H9 (cell line): ENCODE data around the gene SMC5. TPM values are rescaled to one million over a fixed set of nuclear protein-coding genes. Genes with fewer than 3 reads are reported as not detected.

Experiments used
- DNase-seq: peaks from one replicate; pipeline ENCODE4 v3.0.0-alpha.2; 2017
- H2AFZ ChIP-seq: one replicate; pipeline ENCODE4 v1.6.1; 2013; ENCODE audit warnings: mild to moderate bottlenecking, low read length, control low read depth, moderate library complexity
- H2AK5ac ChIP-seq: 2 replicates; pipeline ENCODE4 v1.6.1; 2013; ENCODE audit warnings: low read length, control low read depth, mixed read lengths; ENCODE audit not compliant: insufficient read length
- H2BK120ac ChIP-seq: one replicate; pipeline ENCODE4 v1.6.1; 2013; ENCODE audit warnings: low read depth, mild to moderate bottlenecking, low read length, control low read depth, inconsistent platforms; ENCODE audit not compliant: poor library complexity, severe bottlenecking
- H2BK12ac ChIP-seq: 2 replicates; pipeline ENCODE4 v1.6.1; 2013; ENCODE audit warnings: low read length, control low read depth, mixed read lengths, low read depth; ENCODE audit not compliant: insufficient read length
- H2BK15ac ChIP-seq: 2 replicates; pipeline ENCODE4 v1.6.1; 2013; ENCODE audit warnings: low read depth, low read length, control low read depth
- H2BK20ac ChIP-seq: one replicate; pipeline ENCODE4 v1.6.1; 2013; ENCODE audit warnings: low read depth, mild to moderate bottlenecking, low read length, control low read depth, inconsistent platforms; ENCODE audit not compliant: poor library complexity, severe bottlenecking
- H2BK5ac ChIP-seq: 2 replicates; pipeline ENCODE4 v1.6.1; 2013; ENCODE audit warnings: low read length, control low read depth, mixed read lengths; ENCODE audit not compliant: insufficient read length
- H3K14ac ChIP-seq: 2 replicates; pipeline ENCODE4 v1.6.1; 2013; ENCODE audit warnings: low read length, control low read depth; ENCODE audit not compliant: insufficient read depth
- H3K18ac ChIP-seq: 2 replicates; pipeline ENCODE4 v1.6.1; 2013; ENCODE audit warnings: low read depth, mild to moderate bottlenecking, mixed read lengths, low read length, control low read depth; ENCODE audit not compliant: insufficient read length
- H3K23ac ChIP-seq: 2 replicates; pipeline ENCODE4 v1.6.1; 2013; ENCODE audit warnings: low read length, control low read depth, mixed read lengths, low read depth; ENCODE audit not compliant: insufficient read length
- H3K23me2 ChIP-seq: 2 replicates; pipeline ENCODE4 v1.6.1; 2013; ENCODE audit warnings: low read depth, mild to moderate bottlenecking, mixed read lengths, low read length, control low read depth; ENCODE audit not compliant: insufficient read length, poor library complexity, severe bottlenecking
- H3K27ac ChIP-seq: 2 replicates; pipeline ENCODE4 v1.5.1; 2013; ENCODE audit warnings: low read length, control low read depth, mixed read lengths, low read depth; ENCODE audit not compliant: insufficient read length
- H3K27me3 ChIP-seq: 2 replicates; pipeline ENCODE4 v1.6.1; 2013; ENCODE audit warnings: low read length, control low read depth, inconsistent platforms; ENCODE audit not compliant: insufficient read depth
- H3K4ac ChIP-seq: 2 replicates; pipeline ENCODE4 v1.6.1; 2013; ENCODE audit warnings: low read depth, mild to moderate bottlenecking, control low read depth, inconsistent platforms, low read length, moderate library complexity
- H3K4me1 ChIP-seq: 2 replicates; pipeline ENCODE4 v1.6.1; 2013; ENCODE audit warnings: low read length, control low read depth, inconsistent platforms; ENCODE audit not compliant: insufficient read depth
- H3K4me2 ChIP-seq: 2 replicates; pipeline ENCODE4 v1.6.1; 2013; ENCODE audit warnings: low read length, control low read depth, mixed read lengths; ENCODE audit not compliant: insufficient read length, insufficient read depth
- H3K56ac ChIP-seq: 2 replicates; pipeline ENCODE4 v1.6.1; 2013; ENCODE audit warnings: low read depth, mild to moderate bottlenecking, mixed read lengths, low read length, control low read depth; ENCODE audit not compliant: insufficient read length
- H3K79me1 ChIP-seq: 2 replicates; pipeline ENCODE4 v1.6.1; 2013; ENCODE audit warnings: low read depth, mild to moderate bottlenecking, moderate library complexity, low read length, control low read depth, inconsistent platforms; ENCODE audit not compliant: insufficient read depth, poor library complexity, severe bottlenecking
- H3K79me2 ChIP-seq: 2 replicates; pipeline ENCODE4 v1.6.1; 2013; ENCODE audit warnings: low read length, control low read depth, inconsistent platforms; ENCODE audit not compliant: insufficient read depth
- H3K9ac ChIP-seq: 2 replicates; pipeline ENCODE4 v1.6.1; 2013; ENCODE audit warnings: low read length, control low read depth, mixed read lengths; ENCODE audit not compliant: insufficient read length; ENCODE audit errors: extremely low read depth
- H3K9me3 ChIP-seq: one replicate; pipeline ENCODE4 v1.6.1; 2013; ENCODE audit warnings: low read depth, low read length, inconsistent platforms; ENCODE audit not compliant: control insufficient read depth
- H3T11ph ChIP-seq: one replicate; pipeline ENCODE4 v1.6.1; 2013; ENCODE audit warnings: mild to moderate bottlenecking, low read length, control low read depth, inconsistent platforms
- H4K20me1 ChIP-seq: one replicate; pipeline ENCODE4 v1.6.1; 2013; ENCODE audit not compliant: control insufficient read depth, insufficient read length, insufficient read depth
- H4K5ac ChIP-seq: 2 replicates; pipeline ENCODE4 v1.6.1; 2013; ENCODE audit warnings: low read depth, mild to moderate bottlenecking, mixed read lengths, low read length, control low read depth; ENCODE audit not compliant: insufficient read length
- H4K8ac ChIP-seq: replicated peaks from 2 replicates; pipeline ENCODE4 v1.6.1; 2013; ENCODE audit warnings: low read length, control low read depth, mixed read lengths, low read depth; ENCODE audit not compliant: insufficient read length
- H4K91ac ChIP-seq: 2 replicates; pipeline ENCODE4 v1.6.1; 2013; ENCODE audit warnings: low read depth, mild to moderate bottlenecking, moderate library complexity, mixed read lengths, low read length, control low read depth; ENCODE audit not compliant: insufficient read length
- H3K27ac Mint-ChIP-seq, 3 experiments: 2 replicates in 2 of 3; 3 replicates in 1 of 3; pipeline ENCODE4 v1.8.0; 2020 to 2021; ENCODE audit warnings: mixed read lengths in 3 of 3, mild to moderate bottlenecking in 1 of 3, moderate library complexity in 1 of 3
- H3K27me3 Mint-ChIP-seq: 2 replicates; pipeline ENCODE4 v1.8.0; 2021; ENCODE audit warnings: low read depth, mild to moderate bottlenecking, moderate library complexity, mixed read lengths
- H3K36me3 Mint-ChIP-seq, 3 experiments: 2 replicates in 2 of 3; 3 replicates in 1 of 3; pipeline ENCODE4 v1.8.0; 2020 to 2021; ENCODE audit warnings: low read depth in 3 of 3, mixed read lengths in 3 of 3; ENCODE audit not compliant: insufficient read depth in 1 of 3
- H3K4me1 Mint-ChIP-seq, 2 experiments: 2 replicates each; pipeline ENCODE4 v1.8.0; 2020; ENCODE audit warnings: mixed read lengths in 2 of 2
- H3K4me3 Mint-ChIP-seq, 2 experiments: 2 replicates in 1 of 2; 3 replicates in 1 of 2; pipeline ENCODE4 v1.8.0; 2020 to 2021; ENCODE audit warnings: mild to moderate bottlenecking in 2 of 2, mixed read lengths in 2 of 2, moderate library complexity in 1 of 2
- H3K9me3 Mint-ChIP-seq, 2 experiments: 2 replicates in 1 of 2; 3 replicates in 1 of 2; pipeline ENCODE4 v1.8.0; 2020; ENCODE audit warnings: mild to moderate bottlenecking in 2 of 2, mixed read lengths in 2 of 2, moderate library complexity in 1 of 2
- WGBS: extraction: QIAGEN DNeasy Blood & Tissue Kit; methylation state at CpG from one replicate; pipeline ENCODE4 v1.1.7; 2013; ENCODE audit warnings: missing lambda C conversion rate, low lambda C conversion rate, mixed read lengths; ENCODE audit not compliant: insufficient read length; ENCODE audit errors: extremely low coverage; 5-methylcytosine and 5-hydroxymethylcytosine counted together
- total RNA-seq: library from RNA; stranded (reverse); gene quantifications from 2 replicates; pipeline ENCODE4 v1.2.1, GENCODE V29; 2021
- TF ChIP-seq, protein P1 (sequence below): fragments of 200-600 bp; sonication (generic); conservative IDR thresholded peaks from 3 replicates; pipeline ENCODE4 v1.8.0; 2021; ENCODE audit warnings: antibody characterized with exemption, mild to moderate bottlenecking

Gene SMC5
- total RNA-seq, 1 experiment from 2014 or later: 29.6 TPM

DNA sequence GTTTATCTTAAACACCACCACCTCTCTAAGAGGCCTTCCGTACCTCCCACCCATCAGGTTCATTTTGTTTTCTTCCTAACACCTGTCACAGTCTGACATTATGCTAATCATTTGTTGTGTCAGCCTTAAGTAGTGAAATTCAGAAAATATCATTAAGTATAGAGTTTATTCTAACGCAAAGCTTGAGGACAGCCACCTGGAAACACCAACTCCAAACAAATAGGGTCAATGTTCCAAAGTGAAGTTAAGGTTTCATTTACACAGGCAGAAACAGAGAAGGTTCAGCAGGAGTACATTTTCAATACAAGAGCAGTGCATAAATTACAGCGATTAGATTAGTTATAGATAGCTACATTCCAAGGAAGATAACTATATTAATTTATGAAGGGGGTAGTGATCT lies 1.3 kb upstream of the SMC5 start:
- Histone ChIP-seq H2AFZ (no peak overlapping the region), H2BK120ac (no peak overlapping the region), H3K23ac (no peak overlapping the region), H2AK5ac (no peak overlapping the region), H3K27me3 (no peaks in the 10 kb centered on the region), H2BK20ac (no peak overlapping the region), H4K91ac (no peak overlapping the region), H3K9me3 (no peaks in the 10 kb centered on the region), H3T11ph (no peak overlapping the region), H3K14ac (no peak overlapping the region), H3K56ac (no peak overlapping the region), H3K4me1 (no peaks in the 10 kb centered on the region), H3K23me2 (peaks cover 4% of the 10 kb centered on the region), H3K9ac (no peak overlapping the region), H3K4ac (no peak overlapping the region), H4K5ac (no peak overlapping the region), H4K8ac (no peak overlapping the region), H3K18ac (no peak overlapping the region), H2BK12ac (no peak overlapping the region), H3K4me2 (no peak overlapping the region), H3K79me1 (peaks cover 9% of the 10 kb centered on the region), H4K20me1 (no peaks in the 10 kb centered on the region), H2BK15ac (no peak overlapping the region), H2BK5ac (no peak overlapping the region), H3K27ac (no peak overlapping the region), H3K79me2 (peaks cover 16% of the 10 kb centered on the region; the same call in 1 of the 2 replicates)
- peaks cover 14 to 18% (median 16%) of the 10 kb centered on the region in 3 experiments for H3K36me3 Mint-ChIP-seq
- no peaks in the 10 kb centered on the region for H3K9me3 Mint-ChIP-seq
- peaks cover 2% of the 10 kb centered on the region; the same call in 1 of the 2 replicates for H3K27me3 Mint-ChIP-seq
- TF ChIP-seq, protein P1, sequence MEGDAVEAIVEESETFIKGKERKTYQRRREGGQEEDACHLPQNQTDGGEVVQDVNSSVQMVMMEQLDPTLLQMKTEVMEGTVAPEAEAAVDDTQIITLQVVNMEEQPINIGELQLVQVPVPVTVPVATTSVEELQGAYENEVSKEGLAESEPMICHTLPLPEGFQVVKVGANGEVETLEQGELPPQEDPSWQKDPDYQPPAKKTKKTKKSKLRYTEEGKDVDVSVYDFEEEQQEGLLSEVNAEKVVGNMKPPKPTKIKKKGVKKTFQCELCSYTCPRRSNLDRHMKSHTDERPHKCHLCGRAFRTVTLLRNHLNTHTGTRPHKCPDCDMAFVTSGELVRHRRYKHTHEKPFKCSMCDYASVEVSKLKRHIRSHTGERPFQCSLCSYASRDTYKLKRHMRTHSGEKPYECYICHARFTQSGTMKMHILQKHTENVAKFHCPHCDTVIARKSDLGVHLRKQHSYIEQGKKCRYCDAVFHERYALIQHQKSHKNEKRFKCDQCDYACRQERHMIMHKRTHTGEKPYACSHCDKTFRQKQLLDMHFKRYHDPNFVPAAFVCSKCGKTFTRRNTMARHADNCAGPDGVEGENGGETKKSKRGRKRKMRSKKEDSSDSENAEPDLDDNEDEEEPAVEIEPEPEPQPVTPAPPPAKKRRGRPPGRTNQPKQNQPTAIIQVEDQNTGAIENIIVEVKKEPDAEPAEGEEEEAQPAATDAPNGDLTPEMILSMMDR: no peak
- peaks cover 39 to 41% of the 10 kb centered on the region in 2 experiments for H3K4me1 Mint-ChIP-seq
- no CpG with 5 or more reads among the region's 3 CpGs for WGBS
- DNase-seq: no peak
- no peak overlapping the region for H3K27ac Mint-ChIP-seq
- 0 out of 5 replicates have a peak overlapping the region, but pooled peaks have one; percentile 2 to 3 for H3K4me3 Mint-ChIP-seq
